Endodermal cell (in vitro differentiated cells): ENCODE results near the gene CDK9. TPM values are rescaled to one million over a fixed set of nuclear protein-coding genes. Genes with fewer than 3 reads are reported as not detected.
"Not testable (repeated sequence)": the region's sequence is repeated elsewhere in the genome, so short reads cannot be mapped to it uniquely, and the experiment has no call there.

Experiments
- DNase-seq: peaks from one replicate; pipeline ENCODE4 v3.0.0-alpha.2; 2017
- H3K27ac ChIP-seq: 2 replicates; pipeline ENCODE4 v1.5.1; 2013; ENCODE audit warnings: mild to moderate bottlenecking, low read depth, low read length, moderate library complexity
- H3K27me3 ChIP-seq: 2 replicates; pipeline ENCODE4 v1.6.1; 2013; ENCODE audit warnings: mild to moderate bottlenecking, low read length, moderate library complexity; ENCODE audit not compliant: insufficient read depth, control insufficient read depth, poor library complexity, severe bottlenecking
- H3K36me3 ChIP-seq: 2 replicates; pipeline ENCODE4 v1.7.0; 2013; ENCODE audit warnings: mild to moderate bottlenecking, low read length, moderate library complexity; ENCODE audit not compliant: control insufficient read depth, insufficient read depth
- H3K4me1 ChIP-seq: one replicate; pipeline ENCODE4 v1.7.0; 2013; ENCODE audit warnings: low read length; ENCODE audit not compliant: control insufficient read depth, insufficient read depth
- H3K4me3 ChIP-seq: 2 replicates; pipeline ENCODE4 v1.5.1; 2013; ENCODE audit warnings: mild to moderate bottlenecking, low read length, moderate library complexity
- H3K9ac ChIP-seq: 2 replicates; pipeline ENCODE4 v1.6.1; 2013; ENCODE audit warnings: mild to moderate bottlenecking, low read length, moderate library complexity; ENCODE audit not compliant: poor library complexity, severe bottlenecking; ENCODE audit errors: extremely low read depth
- H3K9me3 ChIP-seq: 2 replicates; pipeline ENCODE4 v1.6.1; 2013; ENCODE audit warnings: mild to moderate bottlenecking, low read length, moderate library complexity; ENCODE audit not compliant: control insufficient read depth
- H3K27ac Mint-ChIP-seq: 2 replicates; pipeline ENCODE4 v1.8.0; 2020; ENCODE audit warnings: mixed read lengths
- H3K27me3 Mint-ChIP-seq: 2 replicates; pipeline ENCODE4 v1.8.0; 2021; ENCODE audit warnings: mild to moderate bottlenecking, mixed read lengths; ENCODE audit not compliant: insufficient read depth
- H3K36me3 Mint-ChIP-seq: 2 replicates; pipeline ENCODE4 v1.8.0; 2020; ENCODE audit warnings: low read depth, mixed read lengths
- H3K4me1 Mint-ChIP-seq: 2 replicates; pipeline ENCODE4 v1.8.0; 2020; ENCODE audit warnings: mixed read lengths
- H3K4me3 Mint-ChIP-seq: 2 replicates; pipeline ENCODE4 v1.8.0; 2020; ENCODE audit warnings: mild to moderate bottlenecking, moderate library complexity, mixed read lengths
- H3K9me3 Mint-ChIP-seq: 2 replicates; pipeline ENCODE4 v1.8.0; 2020; ENCODE audit warnings: mild to moderate bottlenecking, mixed read lengths
- CTCF ChIP-seq: fragments of 200-600 bp; sonication (generic); conservative IDR thresholded peaks from 2 replicates; pipeline ENCODE4 v1.5.0; 2021; ENCODE audit warnings: antibody characterized with exemption, mild to moderate bottlenecking
- whole genome bisulfite sequencing, 2 experiments: methylation state at CpG; one replicate each; pipeline versions ENCODE4 v1.1.5 to v1.1.7; 2013; ENCODE audit warnings: missing lambda C conversion rate in 2 of 2, mixed read lengths in 1 of 2; ENCODE audit not compliant: insufficient coverage in 1 of 2, insufficient read length in 1 of 2; 5-methylcytosine and 5-hydroxymethylcytosine counted together
- total RNA-seq, 2 donors: library from RNA; stranded (reverse); fragmentation: NEBNext Ultra II Directional in 1 of 2; extraction: Animal tissue kit (Norgen Biotek cat#: 25700) in 1 of 2; gene quantifications; 2 replicates in 1 of 2; 3 replicates in 1 of 2; pipeline ENCODE4 v1.2.1, GENCODE V29; 2021

CDK9 gene
- total RNA-seq, 2 donors from 2014 or later, result 97.1 to 101 TPM

GRCh38 chr9:127832248-127832647, 46.4 kb downstream of the CDK9 start:
- no peak overlapping the region for H3K4me3 ChIP-seq
- H3K9me3 ChIP-seq, result no peaks in the 10 kb centered on the region
- no peak overlapping the region for H3K4me3 Mint-ChIP-seq
- H3K4me1 Mint-ChIP-seq, result peaks cover 10% of the 10 kb centered on the region
- H3K27me3 Mint-ChIP-seq, result peaks cover 3% of the 10 kb centered on the region
- H3K9ac ChIP-seq, result no peak overlapping the region
- H3K27ac Mint-ChIP-seq, result peak overlapping the region; percentile 61
- H3K36me3 ChIP-seq, result no peaks in the 10 kb centered on the region
- no peaks in the 10 kb centered on the region for H3K36me3 Mint-ChIP-seq
- no peaks in the 10 kb centered on the region for H3K4me1 ChIP-seq
- whole genome bisulfite sequencing, 2 experiments, result 87 to 88% methylated on average over 7 of the region's 7 CpGs
- DNase-seq, result peak; percentile 52
- H3K27ac ChIP-seq, result no peak overlapping the region
- no peaks in the 10 kb centered on the region for H3K9me3 Mint-ChIP-seq
- no peaks in the 10 kb centered on the region for H3K27me3 ChIP-seq
- TF ChIP-seq CTCF, result no peak

GRCh38 chr9:127833555-127833954, 47.7 kb downstream of the CDK9 start:
- no peaks in the 10 kb centered on the region for H3K4me1 ChIP-seq
- H3K9ac ChIP-seq, result no peak overlapping the region
- Mint-ChIP-seq H3K27me3 (no peaks in the 10 kb centered on the region), H3K9me3 (no peaks in the 10 kb centered on the region), H3K4me1 (peaks cover 6% of the 10 kb centered on the region), H3K36me3 (no peaks in the 10 kb centered on the region), H3K4me3 (no peak overlapping the region), H3K27ac (no peak overlapping the region)
- H3K27ac ChIP-seq, result no peak overlapping the region
- no peaks in the 10 kb centered on the region for H3K9me3 ChIP-seq
- H3K27me3 ChIP-seq, result no peaks in the 10 kb centered on the region
- H3K4me3 ChIP-seq, result no peak overlapping the region
- 90 to 100% methylated on average over 1 of the region's 1 CpG for WGBS, 2 experiments
- no peak for DNase-seq
- no peaks in the 10 kb centered on the region for H3K36me3 ChIP-seq
- no peak for TF ChIP-seq CTCF

- no peaks in the 10 kb centered on the region for H3K27me3 Mint-ChIP-seq
- no peak overlapping the region for H3K4me3 ChIP-seq
- no peak overlapping the region for H3K9ac ChIP-seq
- H3K4me3 Mint-ChIP-seq, result no peak overlapping the region
- no peaks in the 10 kb centered on the region for H3K9me3 ChIP-seq
- no peaks in the 10 kb centered on the region for H3K4me1 Mint-ChIP-seq
- H3K36me3 Mint-ChIP-seq, result no peaks in the 10 kb centered on the region
- no peaks in the 10 kb centered on the region for H3K36me3 ChIP-seq
- 79 to 84% methylated on average over 5 to 17 of the region's 17 CpGs for WGBS, 2 experiments
- H3K27ac Mint-ChIP-seq, result no peak overlapping the region
- H3K4me1 ChIP-seq, result no peaks in the 10 kb centered on the region
- H3K9me3 Mint-ChIP-seq, result no peaks in the 10 kb centered on the region
- DNase-seq, result no peak
- no peaks in the 10 kb centered on the region for H3K27me3 ChIP-seq
- H3K27ac ChIP-seq, result peak overlapping the region; percentile 44
- TF ChIP-seq CTCF, result no peak
These were observed 50.2 kb downstream of the CDK9 start for GRCh38 chr9:127835991-127836516.

- H3K27ac Mint-ChIP-seq, H3K36me3 ChIP-seq, H3K4me3 ChIP-seq, H3K9me3 ChIP-seq, H3K4me1 ChIP-seq, H3K4me3 Mint-ChIP-seq, DNase-seq, H3K9ac ChIP-seq, H3K4me1 Mint-ChIP-seq, H3K36me3 Mint-ChIP-seq, H3K27me3 ChIP-seq, H3K9me3 Mint-ChIP-seq, H3K27me3 Mint-ChIP-seq: not testable (repeated sequence)
- 82 to 91% methylated on average over 3 of the region's 3 CpGs for WGBS, 2 experiments
- H3K27ac ChIP-seq, result peak overlapping the region; percentile 44
These were observed 50.7 kb downstream of the CDK9 start for GRCh38 chr9:127836561-127836960.
